SK-N-SH (cell line): ENCODE measurements around the gene SIPA1. TPM values are rescaled to one million over a fixed set of nuclear protein-coding genes. Genes with fewer than 3 reads are reported as not detected.

Experiments used
- CTCF ChIA-PET: fragments of 300-600, 350-600 bp; formaldehyde crosslinking; extraction: SDS; loops from one replicate; lab custom pipeline; 2021; lab: Yijun Ruan, JAX
- POLR2A ChIA-PET: fragments of 350-600 bp; sonication (Branson Sonifier 250); formaldehyde crosslinking; extraction: SDS; loops from one replicate; lab custom pipeline; 2020; ENCODE audit warnings: antibody characterized with exemption, inconsistent platforms; lab: Yijun Ruan, JAX
- DNase-seq: peaks from one replicate; pipeline ENCODE4 v3.0.0; 2012
- H2AFZ ChIP-seq: fragments of 200-600 bp; sonication (generic); 2 replicates; pipeline ENCODE4 v1.8.1; 2016; ENCODE audit warnings: antibody characterized with exemption, mild to moderate bottlenecking, low read depth
- H3F3A ChIP-seq: fragments of 200-600 bp; sonication (generic); replicated peaks from 2 replicates; pipeline ENCODE3; 2016; ENCODE audit warnings: antibody characterized with exemption, mild to moderate bottlenecking; ENCODE audit not compliant: insufficient read depth
- H3K27ac ChIP-seq, 2 experiments: fragments of 200-500 bp in 1 of 2; fragments of 200-600 bp in 1 of 2; sonication (Bioruptor generic) in 1 of 2; sonication (generic), shearing (Covaris generic) in 1 of 2; 2 replicates each; pipeline versions ENCODE4 v1.5.1 to v1.6.1; 2014 to 2016; ENCODE audit warnings: low read depth in 2 of 2, inconsistent platforms in 1 of 2, low read length in 1 of 2, mild to moderate bottlenecking in 1 of 2, mixed read lengths in 1 of 2
- H3K27me3 ChIP-seq: fragments of 200-600 bp; sonication (generic), shearing (Covaris generic); 2 replicates; pipeline ENCODE4 v1.6.1; 2016; ENCODE audit warnings: mixed run types; ENCODE audit not compliant: insufficient read depth
- H3K36me3 ChIP-seq, 2 experiments: fragments of 200-500 bp in 1 of 2; fragments of 200-600 bp in 1 of 2; sonication (Bioruptor generic) in 1 of 2; sonication (generic) in 1 of 2; replicated peaks in 1 of 2; 2 replicates each; pipeline versions ENCODE3 to v1.5.1; 2014 to 2016; ENCODE audit warnings: low read length in 1 of 2, mild to moderate bottlenecking in 1 of 2; ENCODE audit not compliant: insufficient read depth in 2 of 2, control insufficient read depth in 1 of 2
- H3K4me1 ChIP-seq, 2 experiments: fragments of 200-500 bp in 1 of 2; fragments of 200-600 bp in 1 of 2; sonication (Bioruptor generic) in 1 of 2; sonication (generic), shearing (Covaris generic) in 1 of 2; 2 replicates each; pipeline versions ENCODE4 v1.5.1 to v1.6.1; 2014 to 2016; ENCODE audit warnings: low read depth in 1 of 2, low read length in 1 of 2, mixed run types in 1 of 2; ENCODE audit not compliant: insufficient read depth in 2 of 2, control insufficient read depth in 1 of 2
- H3K4me2 ChIP-seq: fragments of 200-600 bp; sonication (generic), shearing (Covaris generic); 2 replicates; pipeline ENCODE4 v1.6.1; 2017; ENCODE audit warnings: mixed run types
- H3K4me3 ChIP-seq, 2 experiments: fragments of 200-500 bp in 1 of 2; fragments of 200-600 bp in 1 of 2; sonication (Bioruptor generic) in 1 of 2; sonication (generic), shearing (Covaris generic) in 1 of 2; 2 replicates each; pipeline versions ENCODE4 v1.5.1 to v1.8.1; 2014 to 2016; ENCODE audit warnings: low read depth in 2 of 2, inconsistent platforms in 1 of 2, low read length in 1 of 2, mild to moderate bottlenecking in 1 of 2, mixed read lengths in 1 of 2, moderate library complexity in 1 of 2
- H3K79me2 ChIP-seq: fragments of 200-600 bp; sonication (generic); 2 replicates; pipeline ENCODE4 v1.8.1; 2017; ENCODE audit warnings: mild to moderate bottlenecking; ENCODE audit not compliant: insufficient read depth
- H3K9ac ChIP-seq: fragments of 200-600 bp; sonication (generic); 2 replicates; pipeline ENCODE4 v1.6.1; 2017; ENCODE audit warnings: mixed run types
- H3K9me2 ChIP-seq: fragments of 200-600 bp; sonication (generic); 2 replicates; pipeline ENCODE4 v1.6.1; 2017; ENCODE audit warnings: mixed run types
- H3K9me3 ChIP-seq: fragments of 200-600 bp; sonication (generic); 2 replicates; pipeline ENCODE4 v1.6.1; 2017; ENCODE audit warnings: mixed run types, mild to moderate bottlenecking, moderate library complexity
- H4K20me1 ChIP-seq: fragments of 200-600 bp; sonication (generic); 2 replicates; pipeline ENCODE4 v1.6.1; 2017; ENCODE audit warnings: mild to moderate bottlenecking, mixed run types; ENCODE audit not compliant: insufficient read depth
- CHD2 ChIP-seq: fragments of 150-350 bp; IDR thresholded peaks from 2 replicates; pipeline ENCODE4 v1.6.1; 2018; ENCODE audit warnings: low read length; ENCODE audit not compliant: partially characterized antibody
- GABPA ChIP-seq: IDR thresholded peaks from 2 replicates; pipeline ENCODE4 v1.4.0; 2012; ENCODE audit warnings: low read depth, mild to moderate bottlenecking
- JUND ChIP-seq: IDR thresholded peaks from 2 replicates; pipeline ENCODE4 v1.4.0; 2012
- MEF2A ChIP-seq: IDR thresholded peaks from 2 replicates; pipeline ENCODE4 v1.4.0; 2012; ENCODE audit warnings: low read depth, borderline replicate concordance
- MXI1 ChIP-seq: IDR thresholded peaks from 2 replicates; pipeline ENCODE4 v1.6.1; 2012; ENCODE audit warnings: mild to moderate bottlenecking, low read depth, low read length, improper control_type of control experiment
- RCOR1 ChIP-seq: fragments of 150-350 bp; IDR thresholded peaks from 2 replicates; pipeline ENCODE4 v1.6.1; 2017; ENCODE audit warnings: antibody characterized with exemption, low read length
- ZBTB33 ChIP-seq: IDR thresholded peaks from 2 replicates; pipeline ENCODE4 v1.4.0; 2012; ENCODE audit warnings: low read depth, borderline replicate concordance
- WGBS: methylation state at CpG from one replicate; pipeline ENCODE4 v1.1.6; 2017; ENCODE audit warnings: low lambda C conversion rate; 5-methylcytosine and 5-hydroxymethylcytosine counted together
- polyA plus RNA-seq, 3 experiments: library from polyadenylated mRNA; depleted of rRNA; stranded (reverse); fragments of >200 nt; gene quantifications; 2 replicates each; pipeline ENCODE4 v1.2.3, GENCODE V29; 2012
- TF ChIP-seq, protein P1 (sequence below): IDR thresholded peaks from 2 replicates; pipeline ENCODE4 v1.4.0; 2012; ENCODE audit warnings: low read depth, borderline replicate concordance
- TF ChIP-seq, protein P2 (sequence below): fragments of 200-600 bp; sonication (generic); IDR thresholded peaks from 2 replicates; pipeline ENCODE4 v1.6.1; 2017; ENCODE audit warnings: antibody characterized with exemption, mild to moderate bottlenecking, moderate library complexity

SIPA1 gene
- polyA plus RNA-seq, 1 of the 3 experiments (the other 2 are of a cell fraction), result 18.7 TPM

DNA sequence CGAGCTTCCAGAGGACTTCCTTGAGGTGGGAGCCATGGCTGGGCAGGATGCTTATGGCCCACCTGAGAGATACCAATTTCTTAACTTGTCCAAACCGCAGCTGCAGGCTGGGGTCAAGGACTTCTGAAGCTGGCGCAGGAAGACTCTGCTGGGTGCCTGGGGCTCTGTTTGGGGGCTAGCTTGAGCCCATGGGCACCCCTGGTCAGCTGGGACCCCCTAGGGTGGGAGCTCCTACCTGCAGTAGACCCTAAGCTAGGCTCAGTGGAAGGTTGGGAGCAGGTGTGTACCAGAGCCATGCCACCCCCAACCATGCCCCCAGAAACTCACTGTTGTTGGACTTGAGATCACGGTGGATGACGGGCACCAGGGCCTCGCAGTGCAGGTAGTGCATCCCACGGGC, 25.2 kb upstream of the SIPA1 start:
- Histone ChIP-seq H3F3A (peaks cover 4% of the 10 kb centered on the region), H3K9me3 (no peaks in the 10 kb centered on the region), H3K36me3 (peaks cover 0 to 24% of the 10 kb centered on the region in 2 experiments), H2AFZ (no peak overlapping the region), H3K27me3 (no peaks in the 10 kb centered on the region), H3K4me1 (peaks cover 25 to 38% of the 10 kb centered on the region in 2 experiments; a peak in 3 of 4 replicates), H3K4me3 (peak overlapping the region; percentile 58 to 87), H3K27ac (no peak overlapping the region), H3K9ac (peak overlapping the region; percentile 93; the same call in 1 of the 2 replicates), H3K79me2 (peaks cover 92% of the 10 kb centered on the region), H3K9me2 (no peaks in the 10 kb centered on the region), H3K4me2 (peak overlapping the region; percentile 85), H4K20me1 (peaks cover 33% of the 10 kb centered on the region)
- TF ChIP-seq RCOR1 (no peak), GABPA (no peak), ZBTB33 (no peak), MXI1 (no peak), CHD2 (no peak), JUND (no peak)
- TF ChIP-seq, protein P1, sequence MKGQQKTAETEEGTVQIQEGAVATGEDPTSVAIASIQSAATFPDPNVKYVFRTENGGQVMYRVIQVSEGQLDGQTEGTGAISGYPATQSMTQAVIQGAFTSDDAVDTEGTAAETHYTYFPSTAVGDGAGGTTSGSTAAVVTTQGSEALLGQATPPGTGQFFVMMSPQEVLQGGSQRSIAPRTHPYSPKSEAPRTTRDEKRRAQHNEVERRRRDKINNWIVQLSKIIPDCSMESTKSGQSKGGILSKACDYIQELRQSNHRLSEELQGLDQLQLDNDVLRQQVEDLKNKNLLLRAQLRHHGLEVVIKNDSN, result no peak
- ChIA-PET POLR2A (no interaction called here), CTCF (interaction anchor here (0.7 to 2.8 kb wide), 8 partner anchors 8 to 205 kb away, joined by 3 to 14 read pairs (median 4); partner anchors contain the start of genes SIPA1 and ZNRD2)
- DNase-seq, result no peak
- no CpG with 5 or more reads among the region's 7 CpGs for WGBS

DNA sequence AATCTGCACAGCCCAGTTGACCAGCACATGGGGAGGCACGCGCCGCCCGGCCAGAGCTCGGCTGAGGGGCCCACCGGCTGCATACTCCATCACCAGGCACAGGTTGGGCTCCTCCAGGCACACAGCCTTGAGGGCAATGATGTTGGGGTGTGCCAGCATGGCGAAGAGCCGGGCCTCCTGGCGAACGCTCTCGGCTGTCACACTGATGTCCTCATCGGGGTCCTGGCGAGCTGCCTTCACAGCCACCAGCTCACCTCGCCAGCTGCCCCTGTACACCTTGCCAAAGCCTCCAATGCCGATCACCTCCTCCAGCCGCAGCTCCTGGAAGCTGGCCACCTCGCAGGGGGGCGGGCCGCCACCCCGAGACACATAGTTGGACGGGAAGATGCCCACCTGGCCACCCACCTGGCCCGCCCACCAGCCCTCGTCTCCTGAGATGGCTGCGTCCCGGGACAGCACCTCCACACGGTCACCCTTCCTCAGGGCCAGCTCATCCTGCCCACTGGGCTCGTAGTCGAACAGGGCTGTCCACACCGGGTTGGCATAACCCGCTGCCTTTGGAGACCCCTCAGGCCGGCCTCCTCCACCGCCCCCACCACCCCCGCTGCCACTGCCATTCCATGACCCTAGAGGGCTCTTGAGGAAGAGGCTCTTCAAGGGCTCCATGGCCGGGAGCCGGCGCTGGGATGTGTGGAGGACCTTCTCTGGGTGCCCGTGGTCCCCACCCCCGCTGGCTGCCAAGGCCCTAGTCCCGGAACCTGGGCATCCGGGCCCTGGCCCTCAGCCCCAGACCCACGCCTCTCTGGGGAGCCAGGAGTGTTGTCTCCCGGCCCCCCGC, 24.6 kb upstream of the SIPA1 start:
- CTCF ChIA-PET, result interaction anchor here (0.7 to 2.8 kb wide), 8 partner anchors 9 to 204 kb away, joined by 3 to 14 read pairs (median 4); partner anchors contain the start of genes SIPA1 and ZNRD2
- Histone ChIP-seq H3K27me3 (no peaks in the 10 kb centered on the region), H3K4me3 (peak overlapping the region; percentile 58 to 87), H3K9me2 (no peaks in the 10 kb centered on the region), H3K4me1 (peaks cover 25 to 36% of the 10 kb centered on the region in 2 experiments; a peak in 3 of 4 replicates), H3K36me3 (peaks cover 1 to 30% of the 10 kb centered on the region in 2 experiments), H4K20me1 (peaks cover 28% of the 10 kb centered on the region), H3K27ac (peak overlapping the region; percentile 58 to 76), H3K9ac (peak overlapping the region; percentile 93), H3K4me2 (peak overlapping the region; percentile 85), H3F3A (peaks cover 4% of the 10 kb centered on the region), H2AFZ (no peak overlapping the region), H3K79me2 (peaks cover 92% of the 10 kb centered on the region), H3K9me3 (no peaks in the 10 kb centered on the region)
- POLR2A ChIA-PET, result interaction anchor here (0.7 kb wide), 1 partner anchor 41 kb away, joined by 3 read pairs; the partner anchor contains the start of gene FAM89B
- no peak for DNase-seq
- TF ChIP-seq, protein P2, sequence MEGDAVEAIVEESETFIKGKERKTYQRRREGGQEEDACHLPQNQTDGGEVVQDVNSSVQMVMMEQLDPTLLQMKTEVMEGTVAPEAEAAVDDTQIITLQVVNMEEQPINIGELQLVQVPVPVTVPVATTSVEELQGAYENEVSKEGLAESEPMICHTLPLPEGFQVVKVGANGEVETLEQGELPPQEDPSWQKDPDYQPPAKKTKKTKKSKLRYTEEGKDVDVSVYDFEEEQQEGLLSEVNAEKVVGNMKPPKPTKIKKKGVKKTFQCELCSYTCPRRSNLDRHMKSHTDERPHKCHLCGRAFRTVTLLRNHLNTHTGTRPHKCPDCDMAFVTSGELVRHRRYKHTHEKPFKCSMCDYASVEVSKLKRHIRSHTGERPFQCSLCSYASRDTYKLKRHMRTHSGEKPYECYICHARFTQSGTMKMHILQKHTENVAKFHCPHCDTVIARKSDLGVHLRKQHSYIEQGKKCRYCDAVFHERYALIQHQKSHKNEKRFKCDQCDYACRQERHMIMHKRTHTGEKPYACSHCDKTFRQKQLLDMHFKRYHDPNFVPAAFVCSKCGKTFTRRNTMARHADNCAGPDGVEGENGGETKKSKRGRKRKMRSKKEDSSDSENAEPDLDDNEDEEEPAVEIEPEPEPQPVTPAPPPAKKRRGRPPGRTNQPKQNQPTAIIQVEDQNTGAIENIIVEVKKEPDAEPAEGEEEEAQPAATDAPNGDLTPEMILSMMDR, result 0 out of 2 replicates have a peak, but pooled peaks have one; percentile 10
- TF ChIP-seq MEF2A, result no peak
- 80% methylated on average over 1 of the region's 43 CpGs for WGBS
